Sigmoid colon (tissue), 4 donors: ENCODE measurements around the gene SLC5A9.

Source experiments
- EP300 ChIP-seq, 4 donors: sonication (generic); formaldehyde crosslinking; IDR thresholded peaks; one replicate each; pipeline ENCODE4 v1.6.1; 2017; ENCODE audit warnings: antibody characterized with exemption in 4 of 4
- POLR2A ChIP-seq, 2 donors: fragments of 450-650 bp; IDR thresholded peaks; one replicate each; pipeline ENCODE4 v1.6.1; 2016; ENCODE audit warnings: antibody characterized with exemption in 2 of 2, mild to moderate bottlenecking in 2 of 2, moderate library complexity in 2 of 2
- TF ChIP-seq, protein P1 (sequence below), 4 experiments: fragments of 450-650 bp in 3 of 4; fragments of 200-600 bp in 1 of 4; IDR thresholded peaks; one replicate each; pipeline ENCODE4 v1.5.1; 2016 to 2019; ENCODE audit warnings: antibody characterized with exemption in 4 of 4, mild to moderate bottlenecking in 3 of 4, moderate library complexity in 2 of 4

DNA sequence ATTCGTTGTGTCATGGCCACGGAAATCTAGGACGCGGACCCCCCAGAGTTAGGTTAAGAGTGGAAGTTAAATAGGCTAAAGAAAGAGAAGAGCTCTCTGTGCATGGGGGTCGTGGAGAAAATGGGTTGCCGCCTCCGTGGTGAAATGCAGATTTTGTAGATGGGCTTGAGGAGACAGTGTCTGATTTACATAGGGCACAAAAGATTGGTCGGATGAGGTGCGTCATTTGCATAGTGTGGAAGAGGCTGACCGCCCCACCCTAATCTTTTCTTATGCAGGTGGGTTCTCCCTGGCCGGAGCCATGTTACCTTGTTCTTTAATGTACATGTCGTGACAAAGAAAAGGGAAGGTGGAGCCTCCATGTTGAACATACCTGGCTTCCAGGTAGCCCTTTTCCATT lies 14.3 kb upstream of the SLC5A9 start:
- TF ChIP-seq, protein P1, sequence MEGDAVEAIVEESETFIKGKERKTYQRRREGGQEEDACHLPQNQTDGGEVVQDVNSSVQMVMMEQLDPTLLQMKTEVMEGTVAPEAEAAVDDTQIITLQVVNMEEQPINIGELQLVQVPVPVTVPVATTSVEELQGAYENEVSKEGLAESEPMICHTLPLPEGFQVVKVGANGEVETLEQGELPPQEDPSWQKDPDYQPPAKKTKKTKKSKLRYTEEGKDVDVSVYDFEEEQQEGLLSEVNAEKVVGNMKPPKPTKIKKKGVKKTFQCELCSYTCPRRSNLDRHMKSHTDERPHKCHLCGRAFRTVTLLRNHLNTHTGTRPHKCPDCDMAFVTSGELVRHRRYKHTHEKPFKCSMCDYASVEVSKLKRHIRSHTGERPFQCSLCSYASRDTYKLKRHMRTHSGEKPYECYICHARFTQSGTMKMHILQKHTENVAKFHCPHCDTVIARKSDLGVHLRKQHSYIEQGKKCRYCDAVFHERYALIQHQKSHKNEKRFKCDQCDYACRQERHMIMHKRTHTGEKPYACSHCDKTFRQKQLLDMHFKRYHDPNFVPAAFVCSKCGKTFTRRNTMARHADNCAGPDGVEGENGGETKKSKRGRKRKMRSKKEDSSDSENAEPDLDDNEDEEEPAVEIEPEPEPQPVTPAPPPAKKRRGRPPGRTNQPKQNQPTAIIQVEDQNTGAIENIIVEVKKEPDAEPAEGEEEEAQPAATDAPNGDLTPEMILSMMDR (IDR thresholded peaks at IDR 0.05): no peak
- no peak for TF ChIP-seq POLR2A (IDR thresholded peaks at IDR 0.05)
- no peak for TF ChIP-seq EP300 (IDR thresholded peaks at IDR 0.05)
